GM06990 (cell line): ENCODE data around the gene PIP4K2C.

Experiments used
- DNase-seq: peaks from one replicate; pipeline ENCODE4 v3.0.0-alpha.2; 2011; ENCODE audit not compliant: insufficient read length; ENCODE audit errors: extremely low read depth
- H3K27me3 ChIP-seq: replicated peaks from 2 replicates; pipeline ENCODE4 v1.6.0; 2011; ENCODE audit warnings: low read length; ENCODE audit not compliant: control insufficient read depth, insufficient read depth
- H3K36me3 ChIP-seq: 2 replicates; pipeline ENCODE4 v1.5.1; 2011; ENCODE audit warnings: low read length; ENCODE audit not compliant: control insufficient read depth, insufficient read depth
- H3K4me3 ChIP-seq: replicated peaks from 2 replicates; pipeline ENCODE4 v1.5.1; 2011; ENCODE audit warnings: low read depth, mild to moderate bottlenecking, control low read depth, low read length
- TF ChIP-seq, protein P1 (sequence below): IDR thresholded peaks from 2 replicates; pipeline ENCODE4 v1.5.1; 2011; ENCODE audit warnings: low read length, control low read depth, mild to moderate bottlenecking, inconsistent platforms; ENCODE audit not compliant: insufficient read depth, poor library complexity, severe bottlenecking

PIP4K2C gene

DNA sequence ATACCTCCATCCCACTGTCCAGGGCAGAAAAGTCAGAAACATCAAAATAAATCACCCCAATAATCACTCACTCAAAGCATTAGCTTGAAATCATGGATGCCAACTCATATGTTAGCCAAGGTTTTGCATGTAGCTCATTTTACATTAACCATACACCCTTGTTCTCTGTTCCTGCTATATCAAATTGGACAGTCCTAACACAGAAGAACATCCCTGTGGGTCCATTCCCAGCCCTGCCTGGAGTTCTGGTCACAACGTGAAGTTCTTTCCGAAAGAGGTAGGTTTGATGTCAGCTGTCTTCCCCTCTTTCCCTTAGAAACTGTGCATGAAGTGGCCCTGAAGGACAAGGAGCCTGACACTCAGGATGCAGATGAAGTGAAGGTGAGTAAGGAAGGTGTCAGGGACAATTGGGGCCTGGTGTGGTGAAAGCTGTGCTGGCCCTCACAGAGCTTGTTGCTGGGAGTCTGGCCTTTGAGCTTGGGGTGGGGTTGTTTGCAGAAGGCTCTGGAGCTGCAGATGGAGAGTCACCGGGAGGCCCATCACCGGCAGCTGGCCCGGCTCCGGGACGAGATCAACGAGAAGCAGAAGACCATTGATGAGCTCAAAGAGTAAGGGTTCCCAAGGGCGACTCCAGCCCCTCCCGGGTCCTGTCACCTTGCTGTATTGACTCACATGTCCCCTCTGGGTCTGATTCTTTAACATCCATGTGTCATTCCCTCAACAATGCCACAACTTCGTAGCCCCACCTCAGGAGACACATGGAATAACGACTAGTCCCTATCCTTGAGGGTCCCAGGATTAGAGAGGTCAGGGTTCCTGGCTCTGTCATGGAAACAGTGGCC lies 15.0 kb upstream of the PIP4K2C start:
- Histone ChIP-seq H3K4me3 (no peak overlapping the region), H3K36me3 (no peaks in the 10 kb centered on the region), H3K27me3 (no peaks in the 10 kb centered on the region)
- TF ChIP-seq, protein P1, sequence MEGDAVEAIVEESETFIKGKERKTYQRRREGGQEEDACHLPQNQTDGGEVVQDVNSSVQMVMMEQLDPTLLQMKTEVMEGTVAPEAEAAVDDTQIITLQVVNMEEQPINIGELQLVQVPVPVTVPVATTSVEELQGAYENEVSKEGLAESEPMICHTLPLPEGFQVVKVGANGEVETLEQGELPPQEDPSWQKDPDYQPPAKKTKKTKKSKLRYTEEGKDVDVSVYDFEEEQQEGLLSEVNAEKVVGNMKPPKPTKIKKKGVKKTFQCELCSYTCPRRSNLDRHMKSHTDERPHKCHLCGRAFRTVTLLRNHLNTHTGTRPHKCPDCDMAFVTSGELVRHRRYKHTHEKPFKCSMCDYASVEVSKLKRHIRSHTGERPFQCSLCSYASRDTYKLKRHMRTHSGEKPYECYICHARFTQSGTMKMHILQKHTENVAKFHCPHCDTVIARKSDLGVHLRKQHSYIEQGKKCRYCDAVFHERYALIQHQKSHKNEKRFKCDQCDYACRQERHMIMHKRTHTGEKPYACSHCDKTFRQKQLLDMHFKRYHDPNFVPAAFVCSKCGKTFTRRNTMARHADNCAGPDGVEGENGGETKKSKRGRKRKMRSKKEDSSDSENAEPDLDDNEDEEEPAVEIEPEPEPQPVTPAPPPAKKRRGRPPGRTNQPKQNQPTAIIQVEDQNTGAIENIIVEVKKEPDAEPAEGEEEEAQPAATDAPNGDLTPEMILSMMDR = no peak
- no peak for DNase-seq

DNA sequence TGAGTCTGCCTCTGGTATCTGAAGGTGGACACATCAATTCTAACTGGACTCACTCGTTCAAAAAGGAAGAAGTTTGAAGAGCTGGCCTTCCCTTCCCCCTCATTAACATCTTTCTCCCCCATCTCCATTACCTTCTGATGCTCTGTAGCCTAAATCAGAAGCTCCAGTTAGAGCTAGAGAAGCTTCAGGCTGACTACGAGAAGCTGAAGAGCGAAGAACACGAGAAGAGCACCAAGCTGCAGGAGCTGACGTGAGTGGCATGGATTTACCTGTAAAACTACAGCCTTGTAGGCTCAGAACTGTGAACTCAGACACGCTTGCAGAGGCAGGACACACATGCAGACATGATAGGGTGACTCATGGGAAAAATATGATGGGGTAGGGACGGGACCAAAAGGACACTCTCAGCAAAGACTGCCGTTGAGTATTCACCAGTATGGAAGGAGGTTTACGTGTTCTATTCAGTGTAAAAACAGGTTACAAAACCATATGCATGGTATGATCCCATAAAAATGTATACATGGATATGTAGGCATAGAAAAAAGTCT lies 14.3 kb upstream of the PIP4K2C start:
- Histone ChIP-seq H3K4me3 (no peak overlapping the region), H3K36me3 (no peaks in the 10 kb centered on the region), H3K27me3 (no peaks in the 10 kb centered on the region)

GRCh38 chr12:57577981-57578758 lies 12.8 kb upstream of the PIP4K2C start:
- Histone ChIP-seq H3K27me3 (no peaks in the 10 kb centered on the region; the same call in 1 of the 2 replicates), H3K4me3 (no peak overlapping the region), H3K36me3 (no peaks in the 10 kb centered on the region)
- TF ChIP-seq, protein P1 = no peak
- DNase-seq = no peak

More for the DNA sequence above, 14.3 kb upstream of the PIP4K2C start:
- no peak for DNase-seq
- TF ChIP-seq, protein P1 = no peak

GRCh38 chr12:57579011-57579410 lies 12.0 kb upstream of the PIP4K2C start:
- DNase-seq = no peak
- TF ChIP-seq, protein P1 = no peak
- no peaks in the 10 kb centered on the region; the same call in 1 of the 2 replicates for H3K27me3 ChIP-seq
- no peak overlapping the region for H3K4me3 ChIP-seq
- no peaks in the 10 kb centered on the region for H3K36me3 ChIP-seq

DNA sequence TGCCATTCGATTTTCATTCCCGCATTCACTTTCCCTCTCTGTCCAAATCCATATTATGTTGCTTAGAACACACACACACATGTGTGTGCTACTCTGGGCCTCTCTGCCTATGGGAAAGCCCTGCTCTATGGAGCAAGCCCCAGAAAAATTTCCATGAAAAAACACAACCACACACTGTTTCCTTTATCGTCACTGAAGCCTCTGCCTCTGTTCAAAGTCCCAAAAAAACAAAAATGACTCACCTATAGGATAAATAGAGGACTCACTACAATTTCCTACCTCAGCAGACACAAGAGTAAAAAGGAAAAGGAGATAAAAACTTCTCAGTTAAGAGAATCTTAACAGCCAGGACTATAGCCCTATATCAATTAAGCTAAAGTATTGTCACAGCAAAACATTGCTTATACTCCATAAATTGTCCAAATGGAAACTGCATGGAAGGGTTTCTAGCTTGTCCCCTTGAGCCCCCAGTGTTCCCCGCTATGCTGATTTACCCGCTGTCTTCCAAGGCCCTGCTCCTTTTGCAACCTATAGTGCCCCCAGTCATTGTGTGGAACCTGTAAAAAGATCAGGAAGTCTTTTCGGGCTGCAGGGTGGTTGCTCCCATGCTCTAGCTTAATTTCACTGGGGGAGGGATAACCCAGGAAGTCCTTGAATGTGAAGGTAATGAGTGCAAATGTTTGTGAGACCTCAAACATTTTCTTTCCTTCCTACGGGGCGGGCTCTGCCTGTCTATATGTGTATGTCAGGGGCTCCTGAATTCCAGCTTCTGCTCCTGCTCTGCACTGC lies 11.1 kb upstream of the PIP4K2C start:
- H3K36me3 ChIP-seq = no peaks in the 10 kb centered on the region
- H3K4me3 ChIP-seq = no peak overlapping the region
- DNase-seq = no peak
- TF ChIP-seq, protein P1 = no peak
- no peaks in the 10 kb centered on the region; the same call in 1 of the 2 replicates for H3K27me3 ChIP-seq
